GM12878 (cell line): ENCODE results near the gene RTEL1. TPM values are rescaled to one million over a fixed set of nuclear protein-coding genes. Genes with fewer than 3 reads are reported as not detected.
A peak's percentile ranks its signal among the peaks of the same experiment; 100 is the strongest.

ENCODE experiments used
- ATAC-seq: fragments of 200-7000 bp; cut with Tn5 transposase; 3 replicates; pipeline ENCODE4 v1.9.1; 2020; ENCODE audit warnings: mild to moderate bottlenecking, moderate library complexity
- BruUV-seq: library from RNA; stranded (reverse); fragments of 400-500 nt; replicated peaks from 2 replicates; lab custom pipeline; 2021; lab: Mats Ljungman, UMichigan
- CTCF ChIA-PET: fragments of 300-600 bp; sonication (Branson Sonifier 250); formaldehyde crosslinking; extraction: SDS; loops from one replicate; lab custom pipeline; 2021; ENCODE audit warnings: inconsistent platforms; lab: Yijun Ruan, JAX
- POLR2A ChIA-PET: fragments of 350-600 bp; formaldehyde crosslinking; extraction: SDS; loops from one replicate; lab custom pipeline; 2021; ENCODE audit warnings: inconsistent platforms; lab: Charles Lee
- RAD21 ChIA-PET: fragments of 300-600 bp; sonication (Branson Sonifier 250); formaldehyde crosslinking; loops from one replicate; lab custom pipeline; 2023; ENCODE audit warnings: antibody characterized with exemption; ENCODE audit not compliant: unreplicated experiment; lab: Charles Lee
- SMC1A ChIA-PET: fragments of 300-600 bp; sonication (Branson Sonifier 250); formaldehyde crosslinking; loops from one replicate; lab custom pipeline; 2023; ENCODE audit not compliant: unreplicated experiment, uncharacterized antibody; lab: Charles Lee
- DNase-seq: peaks from one replicate; pipeline ENCODE4 v3.0.0-alpha.2; 2011; ENCODE audit warnings: low read depth, low spot score
- FAIRE-seq: peaks from 3 replicates; lab custom pipeline; 2011; peaks lifted over from hg19 to GRCh38; lab: Jason Lieb, UNC
- H2AFZ ChIP-seq: 2 replicates; pipeline ENCODE4 v1.6.0; 2011; ENCODE audit warnings: low read depth, low read length, control low read depth; ENCODE audit not compliant: control insufficient read depth
- H3K27ac ChIP-seq: 2 replicates; pipeline ENCODE4 v1.5.1; 2011; ENCODE audit warnings: control low read depth; ENCODE audit not compliant: control insufficient read depth, insufficient read depth
- H3K27me3 ChIP-seq, 2 experiments: replicated peaks in 1 of 2; 2 replicates each; pipeline versions ENCODE4 v1.6.0 to v1.6.1; 2011; ENCODE audit warnings: low read length in 1 of 2; ENCODE audit not compliant: control insufficient read depth in 2 of 2, insufficient read depth in 2 of 2
- H3K36me3 ChIP-seq, 2 experiments: 2 replicates each; pipeline ENCODE4 v1.5.1; 2011; ENCODE audit warnings: low read length in 1 of 2; ENCODE audit not compliant: control insufficient read depth in 2 of 2, insufficient read depth in 2 of 2
- H3K4me1 ChIP-seq: 2 replicates; pipeline ENCODE4 v1.6.1; 2011; ENCODE audit warnings: mild to moderate bottlenecking, low read length, moderate library complexity, mixed read lengths; ENCODE audit not compliant: control insufficient read depth, insufficient read depth
- H3K4me2 ChIP-seq: 2 replicates; pipeline ENCODE4 v1.6.0; 2011; ENCODE audit warnings: control low read depth; ENCODE audit not compliant: control insufficient read depth, insufficient read depth
- H3K4me3 ChIP-seq: fragments of 200-600 bp; sonication (generic); 2 replicates; pipeline ENCODE4 v1.5.1; 2016
- H3K79me2 ChIP-seq: 2 replicates; pipeline ENCODE4 v1.6.0; 2011; ENCODE audit warnings: low read length; ENCODE audit not compliant: control insufficient read depth, insufficient read depth
- H3K9ac ChIP-seq: 2 replicates; pipeline ENCODE4 v1.8.0; 2011; ENCODE audit warnings: low read length, control low read depth, mixed read lengths; ENCODE audit not compliant: control insufficient read depth, insufficient read depth
- H3K9me3 ChIP-seq: replicated peaks from 3 replicates; pipeline ENCODE4 v1.5.1; 2011; ENCODE audit warnings: mild to moderate bottlenecking, low read length; ENCODE audit not compliant: control insufficient read depth, insufficient read depth
- H4K20me1 ChIP-seq: 2 replicates; pipeline ENCODE4 v1.6.0; 2011; ENCODE audit not compliant: control insufficient read depth, insufficient read depth
- BMI1 ChIP-seq: fragments of 450-650 bp; IDR thresholded peaks from 2 replicates; pipeline ENCODE4 v1.6.1; 2016; ENCODE audit warnings: mild to moderate bottlenecking, moderate library complexity, borderline replicate concordance
- CHD2 ChIP-seq: IDR thresholded peaks from 2 replicates; pipeline ENCODE4 v1.6.1; 2011; ENCODE audit warnings: low read depth, low read length, improper control_type of control experiment, borderline replicate concordance
- CREB1 ChIP-seq: IDR thresholded peaks from 2 replicates; pipeline ENCODE4 v1.6.1; 2012; ENCODE audit warnings: low read depth, mild to moderate bottlenecking, inconsistent platforms
- KAT2A ChIP-seq: conservative IDR thresholded peaks from 2 replicates; pipeline ENCODE4 v1.6.1; 2011; ENCODE audit warnings: low read depth, low read length; ENCODE audit not compliant: control insufficient read depth
- MTA3 ChIP-seq: IDR thresholded peaks from 2 replicates; pipeline ENCODE4 v1.6.1; 2012; ENCODE audit warnings: low read length, inconsistent platforms, borderline replicate concordance
- PAX5 ChIP-seq: IDR thresholded peaks from 2 replicates; pipeline ENCODE4 v1.6.1; 2011; ENCODE audit warnings: low read depth, low read length, borderline replicate concordance
- POLR2A ChIP-seq: IDR thresholded peaks from 2 replicates; pipeline ENCODE4 v1.6.1; 2011; ENCODE audit warnings: low read depth, mild to moderate bottlenecking, low read length
- TCF7 ChIP-seq: IDR thresholded peaks from 2 replicates; pipeline ENCODE4 v1.6.1; 2014; ENCODE audit warnings: antibody characterized with exemption, borderline replicate concordance
- ZSCAN29 ChIP-seq: fragments of 450-650 bp; IDR thresholded peaks from 2 replicates; pipeline ENCODE4 v1.6.1; 2017; ENCODE audit warnings: mild to moderate bottlenecking, moderate library complexity
- WGBS: methylation state at CpG from one replicate; pipeline ENCODE4 v1.1.6; 2016; ENCODE audit warnings: low lambda C conversion rate; ENCODE audit not compliant: insufficient replicate concordance, insufficient coverage; ENCODE audit errors: missing lambda C conversion rate; 5-methylcytosine and 5-hydroxymethylcytosine counted together
- in situ Hi-C: fragments of 300-500 bp; cut with MboI; formaldehyde crosslinking; loops from 9 replicates; pipeline ENCODE4 v1.14.3; 2018; ENCODE audit warnings: mixed read lengths
- intact Hi-C: fragments of 100-400 bp; cut with micrococcal nuclease; formaldehyde crosslinking; loops from one replicate; pipeline ENCODE4 v1.14.2; 2022; ENCODE audit not compliant: unreplicated experiment
- polyA plus RNA-seq, 11 experiments: library from polyadenylated mRNA; depleted of rRNA in 4 of 11; unstranded in 6 of 11; stranded (reverse) in 5 of 11; fragments of >200 nt; fragmentation: Nextera tagmentation in 4 of 11; fragmentation: Illumina TruSeq in 1 of 11; extraction: Ambion mirVana in 4 of 11; extraction: Trizol in 1 of 11; gene quantifications; 1 replicate in 1 of 11; 2 replicates in 10 of 11; pipeline versions ENCODE4 v1.2.1 to v1.2.3, GENCODE V29; 2011 to 2016; ENCODE audit warnings: inconsistent platforms in 2 of 11, missing spikeins in 2 of 11, low read depth in 1 of 11
- total RNA-seq, 4 experiments: library from RNA; depleted of rRNA in 3 of 4; stranded (reverse); fragments of >200 nt in 3 of 4; fragmentation: Illumina TruSeq in 1 of 4; extraction: Trizol in 1 of 4; gene quantifications; 2 replicates each; pipeline versions ENCODE4 v1.2.1 to v1.2.3, GENCODE V29; 2013 to 2021
- TF ChIP-seq, protein P1 (sequence below): IDR thresholded peaks from 2 replicates; pipeline ENCODE4 v1.6.1; 2011; ENCODE audit warnings: borderline replicate concordance, low read depth, mild to moderate bottlenecking, moderate library complexity, mixed read lengths, low read length; ENCODE audit not compliant: insufficient read depth; ENCODE audit errors: extremely low read length

RTEL1 gene
- total and polyA plus RNA-seq, 10 of the 15 experiments (the other 5 are each of a cell fraction or from before 2014, with no cell fraction given), result 0.40 to 37.2 (median 15.6) TPM; not detected in 1

DNA sequence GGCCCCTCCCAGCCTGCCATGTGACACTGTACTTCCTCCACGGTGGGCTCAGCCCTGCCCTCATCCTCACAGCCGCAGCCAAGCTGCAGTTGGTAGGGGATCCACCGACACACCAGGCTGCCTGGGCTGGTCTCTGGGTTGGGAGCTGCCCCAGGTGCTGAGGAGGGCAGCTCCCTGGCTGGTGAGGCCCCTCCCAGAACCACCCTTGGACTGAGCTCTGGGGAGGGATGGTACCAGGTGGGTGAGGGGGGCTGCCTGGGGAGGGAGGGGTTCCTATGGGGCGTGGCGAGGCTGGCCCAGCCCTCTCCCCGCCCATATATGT is 38.2 kb downstream of the RTEL1 start:
- in situ Hi-C loops, result no loop called here
- no TSS peak for BruUV-seq
- Histone ChIP-seq H3K27ac (no peak overlapping the region), H4K20me1 (no peaks in the 10 kb centered on the region), H3K9ac (no peak overlapping the region), H3K9me3 (no peaks in the 10 kb centered on the region), H3K4me1 (peaks cover 16% of the 10 kb centered on the region), H3K79me2 (no peaks in the 10 kb centered on the region), H3K4me2 (no peak overlapping the region), H3K4me3 (no peak overlapping the region), H2AFZ (no peak overlapping the region), H3K27me3 (no peaks in the 10 kb centered on the region), H3K36me3 (no peaks in the 10 kb centered on the region)
- POLR2A ChIA-PET, result no interaction called here
- no peak for FAIRE-seq
- DNase-seq, result no peak
- intact Hi-C loops, result no loop called here
- 12% methylated on average over 5 of the region's 6 CpGs for whole genome bisulfite sequencing
- CTCF ChIA-PET, result no interaction called here
- TF ChIP-seq, protein P1, sequence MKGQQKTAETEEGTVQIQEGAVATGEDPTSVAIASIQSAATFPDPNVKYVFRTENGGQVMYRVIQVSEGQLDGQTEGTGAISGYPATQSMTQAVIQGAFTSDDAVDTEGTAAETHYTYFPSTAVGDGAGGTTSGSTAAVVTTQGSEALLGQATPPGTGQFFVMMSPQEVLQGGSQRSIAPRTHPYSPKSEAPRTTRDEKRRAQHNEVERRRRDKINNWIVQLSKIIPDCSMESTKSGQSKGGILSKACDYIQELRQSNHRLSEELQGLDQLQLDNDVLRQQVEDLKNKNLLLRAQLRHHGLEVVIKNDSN, result peak; percentile 29
- no peak for TF ChIP-seq ZSCAN29
- no peak for TF ChIP-seq CHD2
- no peak for TF ChIP-seq TCF7
- peak; percentile 15; the same call in 1 of the 2 replicates for TF ChIP-seq POLR2A
- 0 out of 2 replicates have a peak, but pooled peaks have one; percentile 57 for TF ChIP-seq MTA3
- no peak for TF ChIP-seq PAX5
- TF ChIP-seq BMI1, result no peak
- TF ChIP-seq CREB1, result 0 out of 2 replicates have a peak, but pooled peaks have one; percentile 10
- no peak for TF ChIP-seq KAT2A
- SMC1A ChIA-PET, result no interaction called here
- RAD21 ChIA-PET, result no interaction called here
- ATAC-seq, result peak; percentile 6; the same call in 2 of the 3 replicates
